GM21825 (cell line): Measurements from ENCODE around the gene NKD1.

ENCODE experiments used
- ATAC-seq: cut with Tn5 transposase; IDR thresholded peaks from one replicate; pipeline ENCODE4 v1.9.1; 2021; ENCODE audit warnings: mild to moderate bottlenecking, moderate library complexity; ENCODE audit not compliant: unreplicated experiment

The NKD1 gene

GRCh38 chr16:50622643-50623369 lies 74.6 kb downstream of the NKD1 start:
- ATAC-seq = no peak

GRCh38 chr16:50624449-50624970 lies 76.3 kb downstream of the NKD1 start:
- ATAC-seq = no peak

GRCh38 chr16:50625374-50625773 lies 77.2 kb downstream of the NKD1 start:
- no peak for ATAC-seq

- no peak for ATAC-seq
Observed at GRCh38 chr16:50626868-50627267, 78.7 kb downstream of the NKD1 start.

GRCh38 chr16:50627419-50627818 lies 79.2 kb downstream of the NKD1 start:
- no peak for ATAC-seq

- ATAC-seq = no peak
Observed at GRCh38 chr16:50628156-50628802, 80.1 kb downstream of the NKD1 start.

GRCh38 chr16:50629334-50629733 lies 81.1 kb downstream of the NKD1 start:
- no peak for ATAC-seq

GRCh38 chr16:50630394-50631020 lies 82.3 kb downstream of the NKD1 start:
- ATAC-seq = no peak

- ATAC-seq = no peak
Observed at GRCh38 chr16:50631249-50631984, 83.2 kb downstream of the NKD1 start.

GRCh38 chr16:50631985-50632576 lies 83.9 kb downstream of the NKD1 start:
- no peak for ATAC-seq

GRCh38 chr16:50632927-50633800 lies 85.0 kb downstream of the NKD1 start:
- ATAC-seq = no peak

GRCh38 chr16:50634090-50634489 lies 85.9 kb downstream of the NKD1 start:
- no peak for ATAC-seq

- no peak for ATAC-seq
Observed at GRCh38 chr16:50634947-50635346, 86.8 kb downstream of the NKD1 start.

- no peak for ATAC-seq
Observed at GRCh38 chr16:50635505-50636392, 87.6 kb downstream of the NKD1 start.

- no peak for ATAC-seq
Observed at GRCh38 chr16:50636753-50637374, 88.7 kb downstream of the NKD1 start.

GRCh38 chr16:50637716-50638602 lies 89.8 kb downstream of the NKD1 start:
- no peak for ATAC-seq
